ENCODE measurements around the gene WASL. TPM values are rescaled to one million over a fixed set of nuclear protein-coding genes. Genes with fewer than 3 reads are reported as not detected.

The WASL gene
- total RNA-seq, 1 donor from 2014 or later, result 35.0 TPM

GRCh38 chr7:123746931-123747488, 1.8 kb downstream of the WASL start:
- Mint-ChIP-seq H3K27me3 (ENCODE audit: low read depth) (no peaks in the 10 kb centered on the region), H3K4me1 (peaks cover 69% of the 10 kb centered on the region), H3K27ac (peak overlapping the region; percentile 97), H3K9me3 (no peaks in the 10 kb centered on the region), H3K36me3 (no peaks in the 10 kb centered on the region), H3K4me3 (peak overlapping the region; percentile 92)
- TF ChIP-seq CTCF (IDR thresholded peaks at IDR 0.05; ENCODE audit: unreplicated experiment), result no peak
- no peak for DNase-seq (ENCODE audit: low spot score in 2 of 2, unreplicated experiment in 2 of 2)

GRCh38 chr7:123746055-123746454, 2.7 kb downstream of the WASL start:
- H3K27me3 Mint-ChIP-seq (ENCODE audit: low read depth), result no peaks in the 10 kb centered on the region
- H3K4me3 Mint-ChIP-seq, result peak overlapping the region; percentile 92
- H3K36me3 Mint-ChIP-seq, result no peaks in the 10 kb centered on the region
- H3K9me3 Mint-ChIP-seq, result no peaks in the 10 kb centered on the region
- no peak for DNase-seq (ENCODE audit: low spot score in 2 of 2, unreplicated experiment in 2 of 2)
- H3K27ac Mint-ChIP-seq, result peak overlapping the region; percentile 97
- no peak for TF ChIP-seq CTCF (IDR thresholded peaks at IDR 0.05; ENCODE audit: unreplicated experiment)
- peaks cover 60% of the 10 kb centered on the region for H3K4me1 Mint-ChIP-seq

- Mint-ChIP-seq H3K27ac (no peak overlapping the region), H3K4me3 (no peak overlapping the region), H3K4me1 (peaks cover 57% of the 10 kb centered on the region), H3K27me3 (ENCODE audit: low read depth) (no peaks in the 10 kb centered on the region), H3K9me3 (no peaks in the 10 kb centered on the region), H3K36me3 (no peaks in the 10 kb centered on the region)
- no peak for DNase-seq (ENCODE audit: low spot score in 2 of 2, unreplicated experiment in 2 of 2)
- TF ChIP-seq CTCF (IDR thresholded peaks at IDR 0.05; ENCODE audit: unreplicated experiment), result no peak
Measured at GRCh38 chr7:123745437-123745836, 3.4 kb downstream of the WASL start.

DNA sequence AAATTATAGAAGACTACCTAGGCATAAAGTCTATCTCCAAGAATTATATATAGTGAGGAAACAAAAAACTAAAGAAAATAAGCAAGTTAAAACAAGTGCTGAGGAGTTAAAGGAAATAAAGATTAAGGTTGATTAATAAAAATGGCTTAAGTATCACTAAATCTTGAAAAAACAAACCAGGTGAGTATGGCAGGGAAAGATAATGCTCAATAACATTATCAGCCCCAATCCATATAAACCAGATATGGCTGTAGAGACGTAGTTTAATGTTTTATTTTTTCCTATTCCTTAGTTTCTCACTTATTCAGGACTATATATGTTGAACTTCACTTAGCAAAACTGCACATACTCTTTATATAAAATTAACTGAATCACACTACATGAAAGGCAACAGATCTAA, 4.4 kb downstream of the WASL start:
- Mint-ChIP-seq H3K4me3 (no peak overlapping the region), H3K4me1 (peaks cover 48% of the 10 kb centered on the region), H3K9me3 (no peaks in the 10 kb centered on the region), H3K36me3 (no peaks in the 10 kb centered on the region), H3K27ac (no peak overlapping the region), H3K27me3 (ENCODE audit: low read depth) (no peaks in the 10 kb centered on the region)
- no peak for DNase-seq (ENCODE audit: low spot score in 2 of 2, unreplicated experiment in 2 of 2)
- no peak for TF ChIP-seq CTCF (IDR thresholded peaks at IDR 0.05; ENCODE audit: unreplicated experiment)

- Mint-ChIP-seq H3K27ac (no peak overlapping the region), H3K4me1 (peaks cover 41% of the 10 kb centered on the region), H3K36me3 (peaks cover 6% of the 10 kb centered on the region), H3K27me3 (ENCODE audit: low read depth) (no peaks in the 10 kb centered on the region), H3K4me3 (no peak overlapping the region), H3K9me3 (peaks cover 9% of the 10 kb centered on the region)
- no peak for DNase-seq (ENCODE audit: low spot score in 2 of 2, unreplicated experiment in 2 of 2)
- no peak for TF ChIP-seq CTCF (IDR thresholded peaks at IDR 0.05; ENCODE audit: unreplicated experiment)
Measured at GRCh38 chr7:123741940-123742339, 6.9 kb downstream of the WASL start.

- peaks cover 10% of the 10 kb centered on the region for H3K4me1 Mint-ChIP-seq
- no peak overlapping the region for H3K27ac Mint-ChIP-seq
- no peaks in the 10 kb centered on the region for H3K27me3 Mint-ChIP-seq (ENCODE audit: low read depth)
- H3K9me3 Mint-ChIP-seq, result peaks cover 22% of the 10 kb centered on the region
- peaks cover 20% of the 10 kb centered on the region for H3K36me3 Mint-ChIP-seq
- TF ChIP-seq CTCF (IDR thresholded peaks at IDR 0.05; ENCODE audit: unreplicated experiment), result no peak
- DNase-seq (ENCODE audit: low spot score in 2 of 2, unreplicated experiment in 2 of 2), result no peak
- H3K4me3 Mint-ChIP-seq, result no peak overlapping the region
Measured at GRCh38 chr7:123738808-123739207, 10.0 kb downstream of the WASL start.
